Spleen (tissue), 7 donors: ENCODE measurements around the gene LTN1.

ENCODE experiments used
- CTCF ChIP-seq, 11 experiments: fragments of 200-600 bp in 7 of 11; fragments of 450-650 bp in 4 of 11; sonication (generic) in 4 of 11; IDR thresholded peaks in 8 of 11; conservative IDR thresholded peaks in 3 of 11; 1 replicate in 7 of 11; 2 replicates in 4 of 11; pipeline versions ENCODE4 v1.4.0 to v1.8.0; 2016 to 2021; ENCODE audit warnings: antibody characterized with exemption in 11 of 11, inconsistent platforms in 4 of 11, mild to moderate bottlenecking in 1 of 11
- POLR2A ChIP-seq, 3 donors: fragments of 450-650 bp; IDR thresholded peaks; one replicate each; pipeline ENCODE4 v1.5.1; 2017; ENCODE audit warnings: antibody characterized with exemption in 3 of 3, mild to moderate bottlenecking in 1 of 3
- POLR2AphosphoS5 ChIP-seq, 3 donors: sonication (generic); formaldehyde crosslinking; IDR thresholded peaks; one replicate each; pipeline ENCODE4 v1.5.1; 2017; ENCODE audit warnings: antibody characterized with exemption in 3 of 3
- donor health status: DM: no; HTN: no; CAD: no; lungs with moderate emphysema.
- donor health status: DM: no; HTN: no; CAD: no.
- donor health status: DM: no; HTN: no; CAD: no.

- TF ChIP-seq CTCF (IDR thresholded peaks at IDR 0.05 in 8 of 11, conservative IDR thresholded peaks at IDR 0.05 in 3 of 11) (no peak), POLR2AphosphoS5 (IDR thresholded peaks at IDR 0.05) (no peak), POLR2A (IDR thresholded peaks at IDR 0.05) (no peak)
These were observed 30.2 kb downstream of the LTN1 start for GRCh38 chr21:28962465-28962864.
